ENCODE data around the gene EPN2. TPM values are rescaled to one million over a fixed set of nuclear protein-coding genes. Genes with fewer than 3 reads are reported as not detected.

The EPN2 gene
- total RNA-seq, 1 donor from 2014 or later = 15.0 TPM

DNA sequence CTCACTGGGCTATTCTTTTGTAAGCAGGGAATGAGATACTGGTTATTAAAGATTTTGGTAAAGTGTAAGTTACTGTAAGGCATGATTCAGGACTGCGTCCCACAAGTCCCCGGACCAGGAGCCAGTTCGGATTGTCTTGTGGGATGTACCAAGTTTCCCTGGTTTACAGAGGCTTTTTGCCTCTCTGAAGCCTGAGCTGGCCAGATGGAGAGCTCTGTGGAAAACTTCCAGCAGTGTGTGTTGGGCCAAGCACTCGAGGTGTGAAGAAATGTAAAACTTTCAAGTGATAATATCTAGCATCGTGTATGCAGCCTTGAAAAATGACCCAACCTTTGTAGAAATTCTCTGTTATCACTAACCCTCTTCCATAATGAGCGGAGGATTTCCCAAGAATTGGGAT lies 2.4 kb downstream of the EPN2 start:
- DNase-seq (ENCODE audit: low read depth in 2 of 2) = no peak

DNA sequence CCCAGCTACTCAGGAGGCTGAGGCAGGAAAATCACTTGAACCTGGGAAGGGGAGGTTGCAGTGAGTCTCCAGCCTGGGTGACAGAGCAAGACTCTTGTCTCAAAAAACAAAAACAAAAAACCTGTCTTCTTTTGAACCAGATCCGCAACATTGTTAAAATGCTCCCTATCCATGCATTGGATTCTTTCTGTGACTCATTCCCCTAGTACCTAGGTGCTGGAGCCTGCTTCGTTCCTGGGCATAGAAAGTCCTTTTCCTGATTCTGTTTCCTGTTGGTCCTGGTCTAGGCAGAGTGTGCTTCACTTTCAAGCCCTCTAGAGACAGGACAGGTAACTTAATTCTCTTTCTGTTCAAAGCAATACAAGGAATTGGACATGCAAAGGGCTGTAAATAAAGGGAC lies 5.2 kb downstream of the EPN2 start:
- peak; percentile 16 to 48 for DNase-seq (ENCODE audit: low read depth in 2 of 2)

DNA sequence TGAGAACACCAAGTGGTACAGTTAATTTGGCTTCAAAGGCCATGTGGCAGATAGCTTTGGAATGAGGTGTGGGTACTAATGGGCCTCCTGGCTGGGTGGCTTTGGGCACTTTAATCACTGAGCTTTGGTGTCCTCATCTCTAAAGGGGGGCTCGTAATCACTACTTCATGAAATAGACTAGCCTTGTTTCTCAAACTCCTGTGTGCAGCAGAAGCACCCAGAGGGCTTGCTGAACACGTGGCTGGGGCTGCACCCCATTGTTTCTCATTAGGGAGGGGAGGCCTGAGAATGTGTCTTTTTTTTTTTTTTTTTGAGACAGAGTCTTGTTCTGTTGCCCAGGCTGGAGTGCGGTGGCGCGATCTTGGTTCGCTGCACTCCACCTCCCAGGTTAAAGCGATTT lies 5.8 kb downstream of the EPN2 start:
- DNase-seq (ENCODE audit: low read depth in 2 of 2) = no peak

DNA sequence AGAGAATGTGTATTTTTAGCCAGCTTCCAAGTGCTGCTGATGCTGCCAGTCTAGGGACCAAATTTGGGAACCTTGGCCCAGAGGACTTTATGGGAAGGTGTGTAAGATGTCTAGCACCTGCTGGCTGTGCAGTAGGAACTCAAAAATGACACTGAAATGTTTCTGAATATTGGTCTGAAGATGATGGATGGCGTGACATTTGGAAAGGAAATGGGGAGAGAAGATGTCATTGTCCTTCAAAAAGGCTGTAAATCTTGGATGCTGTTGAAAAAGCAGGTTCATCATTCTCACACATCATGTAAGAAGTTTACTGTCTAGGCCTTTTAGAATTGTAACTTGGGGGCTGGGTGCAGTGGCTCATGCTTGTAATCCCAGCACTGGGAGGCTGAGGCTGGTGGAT lies 6.7 kb downstream of the EPN2 start:
- DNase-seq (ENCODE audit: low read depth in 2 of 2) = no peak

GRCh38 chr17:19244357-19244756 lies 7.2 kb downstream of the EPN2 start:
- no peak for DNase-seq (ENCODE audit: low read depth in 2 of 2)

DNA sequence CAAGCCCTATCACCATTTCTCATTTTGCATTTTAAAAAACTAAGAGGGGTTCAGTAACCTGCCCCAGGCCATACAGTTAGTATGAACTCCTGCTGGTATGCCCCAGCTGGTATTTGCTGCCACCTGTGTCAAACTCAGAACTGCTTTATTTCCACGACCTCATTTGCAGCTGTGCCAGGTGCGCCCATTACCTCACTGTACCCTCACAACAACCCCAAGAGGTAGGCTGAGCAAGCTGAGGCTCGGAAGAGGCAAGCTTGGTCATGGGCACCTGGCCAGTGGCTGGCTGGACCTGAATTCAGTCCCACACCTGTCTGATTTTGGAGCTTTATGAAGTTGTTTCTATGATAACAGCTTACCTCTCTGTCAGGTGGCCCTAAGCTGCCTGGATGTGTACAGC lies 7.6 kb downstream of the EPN2 start:
- no peak for DNase-seq (ENCODE audit: low read depth in 2 of 2)

DNA sequence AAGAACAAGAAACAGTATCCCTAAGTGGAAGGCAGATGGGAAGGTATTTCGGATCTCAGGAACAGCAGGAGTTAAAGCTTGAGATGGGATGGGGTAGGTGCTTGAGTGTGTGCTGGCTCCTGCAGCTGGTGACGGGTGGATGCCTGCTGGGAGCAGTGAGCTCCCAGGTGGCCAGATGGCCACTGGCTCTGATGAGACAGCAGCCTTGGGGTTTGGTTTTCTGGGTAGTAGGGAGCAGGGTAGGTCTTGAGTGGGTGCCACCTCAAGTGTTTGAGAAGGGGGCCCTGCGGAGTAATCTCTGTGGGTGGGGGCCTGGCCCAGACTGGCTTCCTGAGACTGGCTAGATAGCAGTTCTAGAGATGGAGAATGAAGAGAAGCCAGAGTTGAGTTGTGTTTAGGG lies 10.3 kb downstream of the EPN2 start:
- no peak for DNase-seq (ENCODE audit: low read depth in 2 of 2)

DNA sequence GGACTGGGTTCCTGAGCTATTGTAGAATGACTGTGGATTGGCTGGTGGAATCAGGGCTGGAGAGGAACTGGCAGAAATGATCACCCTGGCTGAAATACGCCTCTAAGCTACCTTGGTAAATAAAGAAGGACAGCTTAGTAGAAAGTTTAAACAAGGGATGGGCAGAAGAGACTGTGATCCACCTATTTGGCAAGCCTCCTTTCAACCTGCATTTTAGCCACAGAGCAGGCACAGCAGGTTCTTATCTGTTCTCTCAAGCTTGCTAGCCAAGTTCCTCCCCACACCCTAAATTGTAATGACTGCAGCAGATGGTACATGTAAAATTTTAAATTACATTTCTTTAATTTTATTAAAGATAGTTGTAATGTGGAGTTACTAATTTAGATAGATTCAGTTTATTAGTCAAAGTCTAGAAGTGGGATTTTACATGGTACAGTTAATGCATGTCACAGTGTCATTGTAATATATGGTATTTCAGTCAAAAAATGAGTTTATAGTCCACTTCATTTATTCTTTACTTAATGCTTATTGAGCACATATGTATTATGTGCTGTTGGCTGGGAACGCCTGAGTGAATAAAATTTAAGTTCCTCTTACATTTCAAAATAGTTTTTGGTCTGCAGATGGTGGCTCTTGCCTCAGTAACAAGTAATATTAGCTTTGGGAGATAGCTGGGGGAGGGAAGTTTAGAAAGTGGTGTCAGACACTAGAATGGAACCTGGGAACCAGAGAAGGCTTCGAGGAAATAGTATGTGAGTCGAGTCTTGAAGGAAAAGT lies 11.2 kb downstream of the EPN2 start:
- no peak for DNase-seq (ENCODE audit: low read depth in 2 of 2)

- no peak for DNase-seq (ENCODE audit: low read depth in 2 of 2)
Measured at GRCh38 chr17:19248928-19249574, 11.9 kb downstream of the EPN2 start.

DNA sequence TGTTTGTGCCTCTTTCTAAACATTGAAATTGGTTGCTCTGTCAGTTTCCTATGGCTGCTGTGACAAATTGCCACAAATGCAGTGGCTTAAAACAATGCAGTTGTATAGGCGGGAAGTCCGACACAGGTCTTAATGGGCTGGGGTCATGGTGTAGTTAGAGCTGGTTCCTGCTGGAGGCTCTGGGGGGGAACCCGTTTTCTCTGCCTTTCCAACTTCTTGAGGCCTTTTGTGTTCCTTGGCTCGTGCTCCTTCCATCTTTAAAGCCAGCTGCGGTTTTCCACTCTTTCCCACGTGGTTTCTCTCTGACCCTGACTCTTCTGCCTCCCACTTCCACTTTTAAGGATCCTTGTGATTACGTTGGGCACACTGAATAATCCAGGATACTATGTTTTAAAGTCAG lies 12.5 kb downstream of the EPN2 start:
- DNase-seq (ENCODE audit: low read depth in 2 of 2) = no peak

GRCh38 chr17:19250421-19251173 lies 13.4 kb downstream of the EPN2 start:
- no peak for DNase-seq (ENCODE audit: low read depth in 2 of 2)

DNA sequence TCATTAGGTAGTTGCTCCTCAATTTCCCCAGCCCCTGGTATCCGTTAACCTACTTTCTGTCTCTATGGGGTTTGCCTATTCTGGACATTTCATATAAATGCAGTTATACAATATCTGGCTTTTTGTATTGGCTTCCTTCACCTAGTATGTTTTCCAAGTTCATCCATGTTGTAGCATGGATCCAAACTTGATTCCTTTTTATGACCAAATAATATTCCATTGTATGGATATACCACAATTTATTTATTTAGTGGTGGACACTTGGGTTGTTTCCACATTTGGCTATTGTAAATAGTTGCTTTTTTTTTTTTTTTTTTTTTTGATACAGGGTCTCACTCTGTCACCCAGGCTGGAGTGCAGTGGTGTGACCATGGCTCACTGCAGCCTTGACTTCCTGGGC lies 15.9 kb downstream of the EPN2 start:
- no peak for DNase-seq (ENCODE audit: low read depth in 2 of 2)

GRCh38 chr17:19254651-19255050 lies 17.5 kb downstream of the EPN2 start:
- DNase-seq (ENCODE audit: low read depth in 2 of 2) = peak in 1 of 2 donors; percentile 66

DNA sequence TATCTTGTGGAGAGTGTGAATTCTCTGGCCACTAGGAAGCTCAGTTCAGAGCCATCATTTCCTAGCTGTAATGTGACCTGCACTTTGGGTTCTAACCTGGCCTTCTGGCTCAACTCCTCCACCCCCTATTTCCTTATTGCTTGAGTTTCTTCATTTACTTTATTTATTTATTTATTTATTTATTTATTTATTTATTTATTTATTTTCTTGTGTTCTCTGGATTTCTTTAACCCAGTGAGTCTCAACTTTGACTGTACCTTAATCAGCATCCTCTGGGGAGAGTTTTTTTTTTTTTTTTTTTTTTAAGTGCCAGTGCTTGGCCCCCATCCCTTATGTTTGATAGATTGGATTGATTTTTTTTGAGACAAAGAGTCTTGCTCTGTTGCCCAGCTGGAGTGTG lies 18.1 kb downstream of the EPN2 start:
- no peak for DNase-seq (ENCODE audit: low read depth in 2 of 2)

GRCh38 chr17:19258371-19258770 lies 21.2 kb downstream of the EPN2 start:
- DNase-seq (ENCODE audit: low read depth in 2 of 2) = peak; percentile 12 to 45

- peak in 1 of 2 donors; percentile 49 for DNase-seq (ENCODE audit: low read depth in 2 of 2)
Measured at GRCh38 chr17:19260958-19261357, 23.8 kb downstream of the EPN2 start.

DNA sequence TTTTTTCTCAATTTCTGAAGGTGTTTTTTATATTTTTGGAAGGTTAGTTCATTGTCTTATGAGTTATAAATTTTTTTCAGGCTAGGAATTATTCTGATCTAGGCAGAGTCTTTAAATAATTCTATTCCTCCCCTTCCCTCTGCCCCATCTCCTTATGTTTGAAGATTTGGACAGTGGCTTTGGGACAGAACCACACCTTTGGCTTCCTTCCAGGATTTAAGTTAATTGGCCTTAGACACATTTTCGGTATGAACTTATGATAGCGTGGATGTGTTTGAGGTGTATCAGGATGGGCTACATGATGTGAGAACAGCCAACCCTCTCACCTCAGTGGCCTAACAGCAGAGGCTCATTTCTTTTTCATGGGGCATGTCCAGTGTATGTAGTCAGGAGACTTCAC lies 24.3 kb downstream of the EPN2 start:
- DNase-seq (ENCODE audit: low read depth in 2 of 2) = no peak

DNA sequence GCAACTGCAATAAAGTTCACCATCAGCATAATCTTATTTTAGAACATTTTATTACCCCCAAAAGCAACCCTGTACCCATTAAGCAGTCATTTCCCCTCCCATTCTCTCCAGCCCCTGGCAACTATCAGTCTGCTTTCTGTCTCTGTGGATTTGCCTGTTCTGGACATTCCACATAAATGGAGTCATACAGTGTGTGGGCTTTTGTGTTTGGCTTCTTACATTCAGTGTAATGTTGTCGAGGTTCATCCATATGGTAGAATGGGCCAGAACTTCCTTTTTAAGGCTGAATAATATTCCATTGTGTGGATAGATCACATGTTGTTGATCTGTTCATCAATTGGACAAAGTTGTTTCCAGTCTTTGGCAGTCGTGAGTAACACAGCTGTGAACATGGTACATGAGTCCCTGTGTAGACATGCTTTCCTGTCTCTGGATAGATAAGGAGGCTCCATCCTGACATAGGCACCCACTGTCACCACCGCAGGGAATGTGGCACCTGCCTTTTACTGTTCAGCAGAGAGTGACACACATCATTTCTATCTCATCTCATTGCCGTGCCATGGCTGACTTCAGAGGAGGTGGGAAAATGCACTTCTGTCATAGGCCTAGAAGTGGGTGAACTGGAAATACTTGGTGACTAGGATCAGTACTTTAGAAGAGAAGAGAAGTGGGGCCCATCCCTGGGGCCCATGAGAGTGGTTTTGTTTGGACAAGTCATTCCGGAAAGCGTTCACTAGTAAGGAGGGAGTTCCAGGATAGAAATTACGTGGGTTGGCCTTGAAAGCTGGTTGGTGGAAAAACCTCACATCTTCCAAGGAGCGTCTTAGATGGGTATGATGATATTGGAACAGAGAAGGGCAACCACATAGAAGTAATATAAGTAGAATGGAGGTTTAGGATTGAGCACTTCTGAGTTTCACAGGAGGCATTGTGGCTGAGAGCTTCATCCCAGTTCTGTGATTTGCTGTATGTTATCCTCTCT lies 25.8 kb downstream of the EPN2 start:
- peak in 1 of 2 donors; percentile 58 for DNase-seq (ENCODE audit: low read depth in 2 of 2)

DNA sequence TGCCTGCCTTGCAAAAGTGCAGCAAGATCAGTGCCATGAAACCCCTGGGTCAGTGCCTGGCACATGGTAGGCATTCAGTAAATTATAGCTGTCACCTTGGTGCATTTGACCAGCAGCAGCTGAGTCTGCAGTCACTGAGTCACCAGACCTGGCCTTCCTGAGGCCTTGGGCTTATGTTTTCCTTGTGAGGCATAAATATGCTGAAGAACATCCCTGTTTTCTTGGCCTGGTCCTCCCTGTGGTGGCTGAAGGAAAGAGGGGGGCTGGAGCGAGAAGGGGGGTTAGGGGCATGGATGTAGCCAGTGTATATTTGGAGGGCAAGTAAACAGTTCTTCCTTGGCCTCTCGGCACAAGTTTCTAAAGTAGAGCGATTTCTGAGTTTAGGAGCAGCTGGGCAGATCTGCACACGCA lies 26.5 kb downstream of the EPN2 start:
- DNase-seq (ENCODE audit: low read depth in 2 of 2) = peak in 1 of 2 donors; percentile 85

DNA sequence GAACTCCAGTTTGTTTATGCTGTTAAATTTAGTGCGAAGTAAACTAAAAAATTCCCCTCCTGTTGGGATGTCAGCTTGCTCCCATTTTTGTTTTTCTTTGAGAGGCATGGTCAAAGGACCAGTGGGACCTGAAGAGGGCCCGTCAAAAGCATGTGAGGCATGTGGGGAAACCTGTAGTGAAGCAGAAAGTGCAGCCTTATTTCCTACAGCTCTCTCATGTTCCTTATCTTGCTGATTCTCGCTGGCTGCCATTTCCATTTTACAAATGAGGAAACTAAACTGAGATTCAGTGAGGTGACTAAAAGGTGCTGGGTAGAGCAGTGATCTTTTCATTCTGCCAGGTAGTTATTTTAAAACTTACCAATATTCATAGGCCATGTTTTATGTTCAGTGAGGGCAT lies 27.1 kb downstream of the EPN2 start:
- peak in 1 of 2 donors; percentile 36 for DNase-seq (ENCODE audit: low read depth in 2 of 2)

DNA sequence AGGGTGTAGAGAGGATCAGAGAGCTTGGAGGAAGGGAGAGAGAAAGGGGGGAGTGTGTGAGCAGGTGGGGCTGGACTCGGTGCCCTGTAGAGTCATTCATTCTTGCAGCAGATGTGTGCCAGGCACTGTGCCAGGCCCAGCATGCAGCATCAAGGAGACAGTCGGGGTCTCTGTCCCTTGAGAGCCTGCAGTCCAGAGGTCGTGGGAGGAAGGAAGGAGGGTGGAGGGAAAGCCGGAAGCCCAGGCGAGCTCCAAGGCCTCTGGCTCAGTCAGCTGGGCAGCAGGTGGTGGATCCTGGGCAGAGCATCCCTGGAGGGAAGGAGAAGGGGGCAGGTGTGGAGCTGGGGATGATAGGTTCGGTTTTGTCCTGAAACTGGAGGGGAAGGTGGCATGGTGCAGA lies 27.5 kb downstream of the EPN2 start:
- DNase-seq (ENCODE audit: low read depth in 2 of 2) = no peak
